DMS53 (cell line): ENCODE data around the gene EYS.

Experiments
- DNase-seq: peaks from one replicate; lab custom pipeline; 2025; lab: John Stamatoyannopoulos, UW

Gene EYS

DNA sequence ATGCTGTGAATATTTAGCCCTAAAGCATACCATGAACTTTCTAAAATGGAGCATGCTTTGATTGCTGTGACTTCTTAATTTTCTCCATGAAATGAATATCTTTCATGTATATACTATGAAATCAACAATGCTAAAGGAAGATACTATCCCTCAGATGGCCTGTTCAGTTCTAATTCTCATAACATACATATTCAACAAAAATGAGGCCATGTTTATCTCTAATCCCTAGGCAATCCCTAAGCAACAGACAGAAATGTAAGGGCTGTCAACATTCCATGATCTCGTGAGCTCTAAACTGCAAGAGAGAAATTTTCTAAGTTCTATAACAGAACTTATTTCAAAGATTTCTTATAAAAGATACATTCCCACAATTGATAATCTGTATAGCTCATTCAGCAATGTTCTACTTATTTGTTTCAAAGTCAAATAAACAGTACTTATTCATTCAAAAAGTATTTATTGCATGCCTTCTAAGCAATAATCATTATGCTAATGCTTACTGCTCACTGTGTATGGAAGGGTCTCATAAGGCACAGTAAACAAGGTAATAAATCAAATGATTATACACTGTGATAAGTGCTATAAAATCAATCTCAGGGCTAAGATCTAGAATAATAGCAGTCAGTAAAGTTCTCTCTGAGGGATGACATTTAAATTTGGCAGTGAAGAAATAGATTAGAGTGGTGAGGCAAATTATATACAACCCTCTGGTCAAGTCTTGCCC is 1578.6 kb downstream of the EYS start:
- DNase-seq = no peak

DNA sequence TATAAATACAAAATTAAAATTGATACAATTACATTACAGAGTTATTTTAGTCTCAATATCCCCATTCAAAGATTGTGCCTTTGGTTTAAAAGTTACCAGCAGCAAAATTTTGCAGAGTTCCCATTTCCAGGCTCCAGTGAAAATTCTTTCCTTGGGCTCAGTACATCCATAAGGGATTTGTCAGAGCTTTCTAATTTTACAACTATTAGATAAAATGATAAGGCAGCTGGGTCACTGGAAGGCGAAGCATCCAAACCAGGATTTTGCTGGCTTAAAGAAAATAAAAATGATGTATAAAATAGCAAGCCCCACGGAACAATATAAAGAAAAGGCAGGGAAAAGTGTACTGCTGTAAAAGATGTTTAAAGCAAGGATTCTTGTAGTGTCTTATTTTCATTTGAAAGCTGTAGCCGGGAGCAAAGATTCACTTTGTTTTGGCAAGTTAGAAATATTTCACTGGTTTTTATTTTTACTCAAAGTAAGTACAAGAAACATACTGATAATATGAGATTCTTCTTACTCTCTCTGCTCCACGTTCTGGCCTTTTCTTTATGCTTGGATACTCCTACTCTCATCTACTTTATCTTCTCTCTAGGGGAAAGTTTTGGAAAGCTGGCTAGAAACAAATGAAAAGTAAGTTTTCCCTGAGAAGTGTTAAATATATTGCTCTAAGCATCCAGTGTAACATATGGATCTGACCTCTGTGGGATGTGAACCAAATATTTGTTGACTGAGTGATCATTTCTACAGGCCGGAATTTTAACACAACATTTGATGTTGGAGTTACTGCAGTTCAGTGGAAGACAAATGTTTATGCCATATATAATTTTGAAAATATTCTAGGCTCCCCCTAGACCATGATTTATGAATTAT is 1583.0 kb downstream of the EYS start:
- no peak for DNase-seq

DNA sequence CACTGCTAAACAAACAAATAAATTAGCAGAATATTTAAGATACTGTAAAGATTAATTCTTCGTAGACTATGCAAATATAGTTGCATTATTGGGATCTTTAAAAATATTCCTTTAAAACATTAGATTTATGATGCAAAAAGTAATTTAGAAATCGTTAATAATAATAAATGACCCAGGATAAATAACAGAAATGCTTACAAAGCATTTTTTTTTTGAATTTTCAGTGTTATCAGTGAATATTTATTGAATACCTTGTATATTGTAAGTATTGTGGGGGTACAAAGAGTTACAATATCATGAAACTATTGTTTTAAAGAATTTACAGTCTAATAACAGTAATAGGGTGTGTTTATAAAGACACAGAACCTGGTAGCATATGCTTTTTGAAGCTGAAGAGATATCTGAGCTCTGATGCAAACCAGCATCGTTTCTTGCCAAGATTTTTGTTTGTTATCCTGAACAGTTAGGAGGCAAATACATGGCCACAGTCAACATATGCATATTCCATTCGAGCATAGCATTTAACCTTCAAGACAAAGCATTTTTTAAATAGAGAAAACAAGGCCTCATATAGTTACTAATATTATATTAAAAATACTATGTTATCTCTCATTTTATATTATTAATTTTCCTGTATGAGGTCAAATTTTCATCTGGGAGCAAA is 1584.2 kb downstream of the EYS start:
- no peak for DNase-seq

DNA sequence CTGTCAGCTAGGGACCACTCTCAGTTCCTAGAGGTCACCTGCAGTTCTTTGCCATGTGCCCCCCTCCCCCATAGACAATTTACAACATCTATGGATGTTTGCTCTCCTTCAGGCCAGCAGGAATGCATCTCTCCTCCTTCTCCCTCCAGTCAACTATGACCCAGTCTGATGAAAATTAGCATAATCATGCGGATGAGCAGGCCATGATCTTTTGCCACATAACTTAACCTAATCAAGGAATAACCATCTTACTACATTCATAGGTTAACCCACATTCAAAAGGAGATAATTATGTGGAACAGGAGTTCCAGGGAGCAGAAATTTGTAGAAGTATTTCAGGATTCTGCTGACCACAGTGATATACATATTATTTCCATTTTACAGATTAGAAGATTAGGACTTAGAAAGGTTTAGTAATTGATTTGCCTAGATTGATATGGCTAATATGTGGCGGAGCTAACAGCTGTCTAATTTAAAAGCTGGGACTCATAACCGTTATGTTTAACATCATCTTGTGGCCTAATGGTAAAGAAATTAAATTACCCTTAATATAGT is 1585.9 kb downstream of the EYS start:
- DNase-seq = no peak

DNA sequence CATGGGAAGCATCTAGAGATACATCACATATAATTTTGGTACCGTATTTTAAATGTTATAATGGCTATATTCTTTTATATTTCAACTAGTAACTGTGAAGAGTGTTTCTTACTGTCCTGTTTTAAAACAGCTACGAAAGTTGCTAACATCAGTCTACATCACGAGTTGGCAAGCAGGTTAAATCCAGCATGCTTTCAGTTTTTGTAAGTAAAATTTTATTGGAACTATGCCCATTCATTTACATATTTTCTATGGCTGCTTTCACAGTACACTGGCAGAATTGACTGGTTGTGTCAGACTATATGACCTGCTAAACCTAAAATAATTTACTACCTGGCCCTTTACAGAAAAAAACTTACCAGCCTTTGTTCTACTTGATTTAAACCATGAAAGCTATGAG is 1593.3 kb downstream of the EYS start:
- DNase-seq = no peak

DNA sequence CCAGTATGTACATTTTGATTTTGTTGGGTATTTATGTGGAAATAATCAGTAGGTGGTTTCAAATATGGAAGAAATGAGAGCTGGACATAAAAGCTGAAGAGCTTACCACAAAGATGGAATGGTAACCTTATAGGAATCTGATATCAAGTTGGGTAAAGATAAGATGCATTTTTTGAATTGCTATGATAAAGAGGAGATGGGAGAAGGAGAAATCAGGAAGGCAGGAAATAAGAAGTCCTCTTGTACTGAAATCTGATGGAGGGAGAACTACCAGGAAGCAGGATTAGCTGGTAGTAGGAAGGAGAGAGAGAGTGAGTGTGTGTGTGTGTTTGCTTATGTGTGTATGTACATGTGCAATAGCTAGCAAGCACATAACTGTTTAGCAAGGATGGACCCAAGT is 1603.0 kb downstream of the EYS start:
- peak; percentile 36 for DNase-seq

DNA sequence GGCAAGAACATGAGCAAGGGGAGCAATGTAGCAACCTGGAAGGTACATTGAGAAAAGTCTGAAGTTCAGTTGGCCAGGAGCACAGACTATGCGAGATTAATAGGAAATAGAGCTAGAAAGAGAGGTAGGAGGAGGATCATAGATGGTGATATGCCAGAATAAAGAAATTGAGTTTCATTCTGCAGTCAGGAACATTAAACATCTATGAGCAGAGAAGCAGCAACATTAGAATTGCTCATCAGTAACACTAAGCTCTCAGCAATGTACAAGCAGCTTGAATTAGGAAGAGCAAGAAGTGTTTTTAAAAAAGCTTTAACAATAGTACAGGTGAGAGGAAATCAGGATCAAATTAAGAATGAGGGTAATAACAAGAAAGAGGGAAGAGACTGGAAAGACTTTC is 1603.5 kb downstream of the EYS start:
- no peak for DNase-seq

DNA sequence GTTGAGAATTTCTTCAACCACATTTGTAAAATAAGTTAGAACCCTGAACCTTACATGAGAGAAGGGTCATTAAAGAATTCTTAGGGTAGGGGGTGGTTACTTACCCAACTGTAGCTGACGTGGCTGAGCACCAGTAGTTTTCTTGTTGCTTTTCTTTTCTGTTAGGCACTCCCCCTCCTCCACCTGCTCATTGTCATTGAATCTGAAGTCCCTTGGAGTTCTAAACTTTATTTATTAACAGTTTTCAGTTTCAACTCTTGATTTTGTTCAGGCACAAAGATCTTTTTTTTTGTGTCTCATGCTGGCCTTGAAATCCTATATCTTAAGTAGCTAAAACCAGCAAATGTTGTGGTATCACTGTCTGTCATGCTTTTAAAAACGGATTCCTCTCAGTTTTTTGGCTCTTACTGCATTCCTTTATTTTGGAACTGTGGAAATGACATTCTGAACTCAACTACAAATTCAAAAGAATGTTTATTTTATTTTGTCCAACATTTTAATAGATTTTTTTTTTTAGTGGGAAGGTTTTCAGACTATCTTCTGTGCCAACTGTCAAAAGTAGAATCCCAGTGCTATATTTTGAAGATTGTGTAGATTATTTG is 1606.2 kb downstream of the EYS start:
- no peak for DNase-seq

DNA sequence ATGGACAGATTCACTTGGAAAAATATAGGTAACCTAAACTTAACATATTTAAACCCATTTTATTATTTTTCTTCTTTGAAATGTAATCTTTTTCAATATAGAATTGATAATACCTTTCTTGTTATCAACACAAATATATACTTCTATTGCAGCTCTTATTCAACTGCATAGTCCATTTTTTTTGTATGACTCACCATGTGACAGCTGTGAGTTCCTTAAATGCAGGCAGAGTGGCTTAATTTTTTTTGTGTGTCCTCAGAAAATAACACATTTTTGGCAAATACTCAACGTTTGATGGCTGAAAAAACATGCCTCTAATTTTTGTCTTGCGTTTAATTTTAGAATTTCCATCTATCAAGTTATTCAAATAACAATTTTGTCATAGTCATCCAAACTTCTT is 1616.7 kb downstream of the EYS start:
- peak; percentile 18 for DNase-seq

DNA sequence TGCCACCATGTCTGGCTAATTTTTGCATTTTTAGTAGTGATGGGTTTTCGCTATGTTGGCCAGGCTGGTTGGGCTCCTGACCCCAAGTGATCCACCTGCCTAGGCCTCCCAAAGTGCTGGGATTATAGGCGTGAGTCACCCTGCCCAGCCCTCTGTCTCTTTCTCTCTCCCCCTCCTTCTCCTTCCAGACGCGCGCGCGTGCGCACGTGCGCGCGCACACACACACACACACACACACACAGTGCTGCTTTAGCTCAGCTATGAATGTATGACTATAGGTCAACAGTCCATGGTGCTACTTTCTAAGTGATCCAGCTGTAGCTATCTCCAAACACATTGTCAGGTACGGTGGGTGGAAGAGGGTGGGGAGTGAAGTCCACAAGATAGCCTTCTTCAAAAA is 1621.9 kb downstream of the EYS start:
- peak; percentile 5 for DNase-seq

DNA sequence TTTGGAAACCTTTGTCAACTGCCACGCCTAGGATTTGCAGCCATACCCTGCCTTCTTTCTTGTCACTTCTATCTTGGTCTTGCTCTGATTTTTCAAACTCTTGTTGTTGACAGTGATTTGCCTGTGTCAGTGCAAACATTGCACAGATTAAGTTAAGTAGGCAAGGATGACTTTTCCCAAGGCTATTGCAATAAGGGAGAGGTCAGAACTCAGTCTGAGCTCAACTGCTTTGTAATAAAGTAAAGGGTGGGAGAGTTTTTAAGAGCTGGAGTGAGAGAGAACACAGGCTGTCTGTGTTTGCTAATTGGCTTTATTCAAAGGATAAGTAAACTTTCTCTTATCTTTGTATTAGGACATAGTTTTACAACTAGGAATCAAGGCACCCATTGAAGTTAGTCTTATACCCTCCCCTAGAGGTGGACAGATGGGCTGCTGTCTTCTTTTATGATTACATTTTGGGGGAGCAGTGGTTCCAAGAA is 1622.8 kb downstream of the EYS start:
- no peak for DNase-seq

DNA sequence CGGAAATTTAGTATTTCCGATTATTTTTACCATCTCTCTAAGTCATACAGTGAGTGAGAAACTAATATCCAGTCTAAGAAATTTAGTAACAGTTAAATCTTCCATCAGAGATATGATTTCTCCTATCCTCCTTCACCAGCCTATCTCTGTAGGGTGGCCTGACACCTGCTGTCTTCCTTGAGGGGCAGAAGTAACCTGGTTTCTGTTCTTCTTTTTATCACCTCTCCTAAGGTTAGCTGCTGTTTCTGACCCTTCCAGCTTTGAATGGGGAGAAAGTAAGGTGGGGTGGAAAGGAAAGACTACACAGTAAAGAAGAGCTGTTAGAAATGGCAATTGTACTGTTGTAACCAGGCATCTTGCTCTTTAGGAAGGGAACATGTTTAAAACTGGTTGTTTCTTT is 1623.8 kb downstream of the EYS start:
- no peak for DNase-seq

DNA sequence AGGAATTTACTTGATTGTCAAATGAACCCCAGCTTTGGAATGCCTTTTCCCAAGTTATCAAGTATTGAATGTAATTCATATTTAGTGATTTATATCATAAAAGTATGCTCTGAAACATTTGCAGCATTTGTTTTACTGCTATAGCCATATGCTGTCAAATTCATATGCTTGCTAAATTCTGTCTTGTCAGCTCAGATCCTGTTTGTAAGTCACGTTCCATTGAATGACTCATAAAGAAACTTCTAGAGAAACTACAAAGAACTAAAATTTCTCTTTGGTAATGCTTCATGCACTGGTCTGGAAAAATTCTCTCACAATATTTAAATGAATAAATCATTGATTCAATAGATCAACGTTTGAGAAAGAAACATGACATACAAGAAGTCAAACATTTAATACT is 1625.6 kb downstream of the EYS start:
- DNase-seq = no peak

DNA sequence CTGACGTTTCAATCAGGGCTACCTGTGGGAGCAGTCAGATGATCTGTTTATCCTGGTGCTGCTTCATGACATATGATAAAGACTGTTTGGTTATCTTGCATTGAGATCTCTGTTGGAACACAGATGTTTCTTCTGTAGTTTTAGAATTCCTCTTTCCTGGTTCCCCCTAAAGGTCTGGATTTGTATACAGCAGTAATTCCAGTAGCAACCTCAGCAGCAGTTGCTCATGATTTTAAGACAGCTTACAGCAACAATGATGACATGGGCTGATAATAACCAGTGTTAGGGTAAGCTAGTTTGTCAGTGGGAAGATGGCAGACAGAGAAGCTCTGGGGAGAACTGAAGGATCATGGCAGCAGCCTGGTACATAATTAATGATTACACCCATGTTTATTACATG is 1632.0 kb downstream of the EYS start:
- peak; percentile 4 for DNase-seq

DNA sequence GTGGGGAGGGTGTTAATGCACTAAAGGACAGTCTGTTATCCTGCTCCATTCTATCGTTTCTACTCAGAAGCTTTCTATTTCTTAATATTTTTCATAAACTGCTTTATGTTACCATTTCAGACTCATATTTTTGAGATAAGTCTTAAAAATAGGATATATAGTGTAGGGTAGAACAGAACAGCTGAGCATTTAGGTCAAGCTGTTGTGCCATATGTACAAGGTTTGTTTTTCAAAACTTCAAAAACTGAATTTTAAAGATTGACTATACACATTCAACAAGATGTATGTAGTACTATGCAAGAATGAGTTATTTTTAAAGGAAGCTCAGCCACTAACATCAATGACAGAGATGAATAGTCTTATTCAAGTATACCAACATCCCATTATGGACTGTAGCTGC is 1634.3 kb downstream of the EYS start:
- DNase-seq = no peak

DNA sequence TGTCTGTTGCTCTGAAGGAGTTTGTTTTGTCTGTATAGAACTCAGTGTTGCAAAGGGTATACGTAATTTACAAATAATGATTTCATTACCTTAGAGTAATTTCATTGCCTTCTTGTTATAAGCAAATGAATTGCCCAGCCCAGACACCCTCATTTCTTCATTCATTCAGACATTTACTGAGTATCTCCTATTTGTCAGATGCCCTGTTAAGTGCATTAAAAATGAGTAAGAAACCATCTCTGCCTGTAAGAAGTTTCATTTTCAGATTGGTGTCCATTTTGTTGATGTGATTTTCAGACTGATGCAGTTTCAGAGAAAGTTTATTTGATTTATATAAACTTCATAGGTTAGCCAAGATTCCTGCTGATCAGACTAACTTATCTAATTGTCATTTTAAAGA is 1642.1 kb downstream of the EYS start:
- DNase-seq = no peak

DNA sequence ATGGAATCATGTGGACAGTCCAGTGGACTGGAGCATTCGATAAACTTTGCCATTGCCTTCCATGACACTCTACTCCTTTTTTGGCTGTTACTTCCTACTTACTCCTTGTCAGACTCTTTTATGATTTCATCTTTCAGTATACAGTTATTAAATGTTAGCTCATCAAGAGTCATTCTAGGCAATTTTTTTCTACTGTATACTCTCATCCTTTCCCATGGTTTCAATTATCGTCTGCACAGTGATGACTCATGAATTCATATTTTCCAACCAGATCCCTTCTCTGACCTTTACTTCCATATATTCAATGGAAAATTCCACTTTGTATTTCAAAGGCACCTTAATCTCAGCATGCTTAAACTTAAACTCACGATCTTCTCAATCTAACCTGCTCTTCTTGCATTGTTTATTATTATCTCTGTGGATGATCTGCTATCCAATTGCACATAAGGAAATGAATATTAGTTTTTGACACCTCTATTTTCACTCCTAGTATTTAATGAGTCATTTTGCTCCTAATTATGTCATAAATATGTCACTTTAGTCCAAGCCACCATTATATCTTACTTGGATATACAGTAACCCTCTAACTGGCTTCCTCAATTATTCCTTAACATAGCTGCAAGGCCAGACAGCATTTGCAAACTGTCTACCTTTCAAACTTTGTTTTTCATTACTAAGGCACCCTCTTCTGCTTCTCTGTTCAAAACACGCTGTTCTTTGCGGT is 1643.9 kb downstream of the EYS start:
- peak; percentile 48 for DNase-seq

DNA sequence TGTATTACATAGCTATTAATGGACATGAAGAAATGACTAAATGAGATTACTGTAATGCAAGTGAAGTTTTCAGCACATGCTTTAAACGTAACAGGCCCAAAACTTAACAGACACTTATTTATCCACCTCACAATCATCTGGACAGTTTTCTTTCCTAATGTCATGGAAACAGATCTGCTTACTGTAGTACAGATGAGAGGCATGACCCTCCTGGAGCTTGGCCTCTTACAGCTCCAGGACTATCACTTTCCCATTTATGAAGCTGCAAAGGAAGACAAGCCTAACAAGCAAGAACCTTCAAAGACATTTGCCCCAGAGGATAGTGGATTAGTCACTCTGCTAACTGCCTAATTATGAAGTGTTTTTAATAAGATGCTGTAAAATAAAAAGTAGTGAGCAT is 1652.2 kb downstream of the EYS start:
- DNase-seq = no peak

DNA sequence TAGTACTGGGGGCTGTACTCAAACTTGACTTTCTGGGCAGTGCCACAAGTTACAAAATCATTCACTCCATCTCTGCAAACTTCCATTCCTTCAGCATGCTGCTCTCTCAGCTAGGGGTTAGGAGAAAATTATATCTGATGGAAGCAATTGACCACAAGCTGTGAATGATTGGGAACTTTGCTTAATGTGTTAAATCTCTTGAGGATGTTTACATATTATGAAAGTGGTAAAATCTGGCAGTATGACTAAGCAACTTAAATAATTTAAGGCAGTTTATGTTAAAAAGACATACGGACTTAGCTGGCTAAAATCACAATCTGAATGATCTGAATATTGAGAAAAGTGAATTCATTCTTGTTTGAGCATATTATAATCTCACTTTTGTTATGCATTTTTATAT is 1656.4 kb downstream of the EYS start:
- no peak for DNase-seq

DNA sequence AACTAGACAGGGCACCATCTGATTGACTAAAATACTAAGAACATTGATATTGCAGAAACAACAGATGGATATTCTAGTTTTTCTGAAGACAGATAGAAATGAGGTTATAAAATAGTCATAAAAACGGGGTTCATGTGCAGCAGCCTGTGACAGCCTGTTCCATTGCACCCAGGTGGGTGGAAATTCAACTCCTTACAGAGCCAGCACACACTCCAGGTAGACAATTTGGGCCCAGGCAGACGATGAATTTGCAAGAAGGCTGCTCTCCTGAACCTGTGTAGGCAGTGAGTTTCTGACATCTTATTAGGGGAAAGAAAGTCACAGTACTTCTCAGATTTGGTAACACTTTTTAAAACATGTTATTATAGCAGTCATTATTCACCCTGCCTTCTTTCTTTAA is 1657.3 kb downstream of the EYS start:
- no peak for DNase-seq

DNA sequence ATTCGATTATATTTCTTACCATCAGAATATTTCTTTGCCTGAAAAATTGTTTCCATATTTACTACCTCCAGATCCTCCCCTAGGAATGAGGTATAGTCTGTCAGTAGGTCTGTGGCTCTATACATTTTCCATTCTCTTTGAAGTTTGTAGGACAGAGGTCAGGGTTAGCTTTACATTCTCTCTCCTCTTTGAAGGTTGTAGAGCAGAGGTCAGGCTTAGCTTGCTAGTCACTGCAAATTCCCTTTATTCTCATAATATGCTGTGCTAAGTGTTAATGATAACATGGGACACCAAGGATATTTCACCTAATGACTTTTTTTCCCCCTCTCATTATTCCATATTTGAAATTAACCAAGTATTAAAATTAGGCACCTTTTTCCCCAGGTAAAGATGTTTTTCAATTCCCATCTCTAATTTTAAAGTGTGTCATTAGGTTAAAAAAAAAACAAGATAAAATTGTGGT is 1660.2 kb downstream of the EYS start:
- DNase-seq = no peak
